Left lung (tissue), 10 donors: ENCODE results near the gene LRFN2. TPM values are rescaled to one million over a fixed set of nuclear protein-coding genes. Genes with fewer than 3 reads are reported as not detected.

Experiments
- ATAC-seq: fragments of 200-7000 bp; cut with Tn5 transposase; one replicate; pipeline ENCODE4 v1.9.1; 2020; ENCODE audit warnings: moderate library complexity
- DNase-seq, 4 donors: peaks; one replicate each; pipeline ENCODE4 v3.0.0-alpha.2; 2013 to 2020
- H3K27ac ChIP-seq, 2 donors: fragments of 200-600 bp; sonication (generic) in 1 of 2; one replicate each; pipeline versions ENCODE4 v1.5.0 to v1.8.0; 2020 to 2021
- H3K27me3 ChIP-seq, 2 donors: fragments of 200-600 bp; sonication (generic) in 1 of 2; one replicate each; pipeline versions ENCODE4 v1.5.0 to v1.8.0; 2020 to 2021
- H3K36me3 ChIP-seq, 2 donors: fragments of 200-600 bp; sonication (generic) in 1 of 2; one replicate each; pipeline versions ENCODE4 v1.5.0 to v1.8.0; 2020 to 2021
- H3K4me1 ChIP-seq, 2 donors: fragments of 200-600 bp; one replicate each; pipeline ENCODE4 v1.8.0; 2021
- H3K4me3 ChIP-seq, 2 donors: fragments of 200-600 bp; sonication (generic) in 1 of 2; one replicate each; pipeline versions ENCODE4 v1.5.0 to v1.8.0; 2020 to 2021; ENCODE audit warnings: mild to moderate bottlenecking in 1 of 2
- H3K9me3 ChIP-seq, 2 donors: fragments of 200-600 bp; sonication (generic) in 1 of 2; one replicate each; pipeline versions ENCODE4 v1.5.0 to v1.8.0; 2020 to 2021
- CTCF ChIP-seq, 2 donors: fragments of 200-600 bp; sonication (generic) in 1 of 2; IDR thresholded peaks; one replicate each; pipeline versions ENCODE4 v1.5.0 to v1.8.0; 2021; ENCODE audit warnings: antibody characterized with exemption in 2 of 2
- intact Hi-C, 2 donors: fragments of 100-400 bp; cut with DNase I; formaldehyde crosslinking; loops; one replicate each; pipeline versions ENCODE4 v1.11.2 to v1.14.2; 2022
- polyA plus RNA-seq, 6 donors: library from polyadenylated mRNA; unstranded; fragments of 120-200 nt; gene quantifications; one replicate each; pipeline ENCODE4 v1.2.1, GENCODE V29; 2013; ENCODE audit not compliant: insufficient read length in 6 of 6
- total RNA-seq, 2 donors: library from RNA; stranded (reverse); fragmentation: NEBNext Ultra II Directional; extraction: Animal tissue kit (Norgen Biotek cat#: 25700); gene quantifications; one replicate each; pipeline ENCODE4 v1.2.1, GENCODE V29; 2021
- donor health status: DM: no; HTN: yes; CAD: no.
- donor health status: DM: no; HTN: no; CAD: no.

The LRFN2 gene
- total and polyA plus RNA-seq, 8 donors = 0.05 to 0.18 (median 0.11) TPM; not detected in 2

- intact Hi-C loops = no loop called here
- Histone ChIP-seq H3K4me1 (no peaks in the 10 kb centered on the region), H3K27me3 (peaks cover 0 to 16% of the 10 kb centered on the region in 2 donors), H3K27ac (no peak overlapping the region), H3K4me3 (no peak overlapping the region), H3K36me3 (no peaks in the 10 kb centered on the region), H3K9me3 (no peaks in the 10 kb centered on the region)
- no peak for TF ChIP-seq CTCF (IDR thresholded peaks at IDR 0.05)
- no peak for DNase-seq
- ATAC-seq = no peak
Observed at GRCh38 chr6:40341726-40342125, 245.4 kb downstream of the LRFN2 start.
